ENCODE data around the gene ZNF354C.

DNA sequence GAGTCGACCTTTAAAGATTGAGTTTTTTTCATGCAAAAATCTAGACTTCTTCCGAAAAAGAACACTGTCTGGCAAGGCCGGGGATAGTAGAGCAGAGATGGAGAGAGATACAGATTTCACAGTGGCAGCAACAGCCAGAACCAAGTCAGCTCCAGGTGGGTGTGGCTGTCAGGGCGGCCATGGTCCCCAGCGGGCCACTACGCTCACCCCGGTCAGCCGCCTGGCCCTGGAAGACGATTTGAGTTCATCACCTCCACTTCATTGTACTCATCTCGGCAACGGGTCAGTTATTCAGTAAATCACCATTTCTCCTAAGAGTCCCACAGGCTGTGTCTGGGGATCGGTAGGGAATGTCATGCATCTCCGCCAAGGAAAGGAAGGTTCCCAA, 53.0 kb downstream of the ZNF354C start:
- TF ChIP-seq, protein P1, sequence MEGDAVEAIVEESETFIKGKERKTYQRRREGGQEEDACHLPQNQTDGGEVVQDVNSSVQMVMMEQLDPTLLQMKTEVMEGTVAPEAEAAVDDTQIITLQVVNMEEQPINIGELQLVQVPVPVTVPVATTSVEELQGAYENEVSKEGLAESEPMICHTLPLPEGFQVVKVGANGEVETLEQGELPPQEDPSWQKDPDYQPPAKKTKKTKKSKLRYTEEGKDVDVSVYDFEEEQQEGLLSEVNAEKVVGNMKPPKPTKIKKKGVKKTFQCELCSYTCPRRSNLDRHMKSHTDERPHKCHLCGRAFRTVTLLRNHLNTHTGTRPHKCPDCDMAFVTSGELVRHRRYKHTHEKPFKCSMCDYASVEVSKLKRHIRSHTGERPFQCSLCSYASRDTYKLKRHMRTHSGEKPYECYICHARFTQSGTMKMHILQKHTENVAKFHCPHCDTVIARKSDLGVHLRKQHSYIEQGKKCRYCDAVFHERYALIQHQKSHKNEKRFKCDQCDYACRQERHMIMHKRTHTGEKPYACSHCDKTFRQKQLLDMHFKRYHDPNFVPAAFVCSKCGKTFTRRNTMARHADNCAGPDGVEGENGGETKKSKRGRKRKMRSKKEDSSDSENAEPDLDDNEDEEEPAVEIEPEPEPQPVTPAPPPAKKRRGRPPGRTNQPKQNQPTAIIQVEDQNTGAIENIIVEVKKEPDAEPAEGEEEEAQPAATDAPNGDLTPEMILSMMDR (IDR thresholded peaks at IDR 0.05), result no peak
- no peak for TF ChIP-seq POLR2A (IDR thresholded peaks at IDR 0.05)
